Umbilical cord (tissue), 2 donors: ENCODE results near the gene SPATA18. TPM values are rescaled to one million over a fixed set of nuclear protein-coding genes. Genes with fewer than 3 reads are reported as not detected.
"Not testable (repeated sequence)": the region's sequence is repeated elsewhere in the genome, so short reads cannot be mapped to it uniquely, and the experiment has no call there.

Experiments used
- DNase-seq: peaks from one replicate; pipeline ENCODE4 v3.0.0-alpha.2; 2015; ENCODE audit warnings: low spot score
- total RNA-seq: library from RNA; depleted of rRNA; stranded (reverse); fragments of >200 nt; gene quantifications from one replicate; pipeline ENCODE4 v1.2.3, GENCODE V29; 2014; ENCODE audit warnings: low replicate concordance; ENCODE audit not compliant: insufficient read depth

SPATA18 gene
- total RNA-seq, 1 donor from 2014 or later = 2.9 TPM

- no peak for DNase-seq
These were observed 1.3 kb downstream of the SPATA18 start for GRCh38 chr4:52052475-52052780.

DNA sequence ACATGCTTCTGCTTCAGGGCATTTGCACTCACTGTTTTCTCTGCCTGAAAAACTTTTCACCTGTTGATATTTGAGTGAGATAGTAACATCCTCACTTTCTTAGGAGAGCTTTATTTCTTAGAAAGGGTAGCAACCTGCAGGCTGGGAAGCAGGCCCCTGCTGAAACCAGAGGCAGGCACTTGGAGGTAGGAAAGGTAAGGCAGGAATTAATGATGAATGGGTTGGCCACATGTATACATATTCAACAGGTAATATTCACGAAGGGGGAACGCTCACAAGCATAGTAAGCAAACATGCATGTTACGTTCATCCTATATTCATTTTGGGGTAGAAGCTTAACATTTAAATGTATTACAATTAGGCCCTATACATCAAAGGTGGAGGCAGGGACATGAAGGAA, 3.1 kb downstream of the SPATA18 start:
- no peak for DNase-seq

DNA sequence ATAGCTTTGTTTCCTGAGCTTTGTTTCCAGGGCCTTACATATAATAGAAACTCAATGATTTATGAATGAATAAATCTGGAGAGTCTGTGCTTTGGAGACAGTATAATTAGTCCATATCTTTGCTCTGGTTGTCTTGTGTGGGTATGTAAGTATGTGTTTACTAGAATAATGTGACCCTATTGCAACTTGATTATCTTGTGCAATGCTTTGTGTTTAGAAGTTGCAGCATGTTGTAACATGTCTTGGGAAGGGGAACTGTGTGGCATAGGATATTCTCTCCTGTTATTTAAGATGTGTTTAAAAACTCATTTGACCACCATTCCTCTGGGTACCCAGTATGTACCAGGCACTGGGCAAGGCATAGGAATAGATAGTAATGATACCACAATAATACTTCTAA, 6.1 kb downstream of the SPATA18 start:
- no peak for DNase-seq

DNA sequence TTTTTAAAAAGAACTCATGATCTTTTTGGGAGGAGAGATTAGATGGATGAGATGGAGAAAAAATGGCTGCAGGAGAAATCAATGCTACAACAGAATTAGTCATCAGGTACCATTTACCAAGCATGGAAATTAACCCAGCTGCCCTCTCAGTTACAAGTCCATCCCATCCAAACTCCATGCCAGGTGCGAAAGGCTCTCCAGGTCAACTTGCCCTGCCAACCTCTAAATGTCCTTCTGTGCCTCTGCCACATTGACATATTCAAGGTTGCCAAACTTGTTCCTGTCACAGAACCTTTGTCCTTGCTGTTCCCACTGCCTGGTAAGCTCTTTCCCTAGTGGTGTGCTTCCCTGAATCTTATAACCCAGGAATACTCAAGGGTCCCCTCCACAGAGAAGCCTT, 7.2 kb downstream of the SPATA18 start:
- no peak for DNase-seq

GRCh38 chr4:52059372-52059771, 8.3 kb downstream of the SPATA18 start:
- no peak for DNase-seq

DNA sequence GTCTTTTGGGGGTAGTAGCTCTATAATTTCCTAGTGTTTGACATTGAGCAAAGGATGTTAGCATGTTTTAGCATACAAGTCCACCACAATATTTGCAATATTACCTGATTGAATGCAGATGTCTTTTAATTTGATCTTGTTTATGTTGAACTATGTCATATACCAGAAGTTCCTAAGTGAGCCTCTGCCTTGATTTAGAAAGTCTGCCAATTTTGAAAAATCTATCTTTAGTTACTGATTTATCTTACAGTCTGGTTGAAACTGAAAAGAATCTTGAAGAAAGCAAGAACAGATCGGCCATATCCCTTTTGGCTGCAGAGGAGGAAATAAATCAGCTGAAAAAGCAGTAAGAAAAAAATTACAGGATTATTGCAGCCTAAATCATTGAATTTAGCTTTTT, 18.5 kb downstream of the SPATA18 start:
- peak; percentile 52 for DNase-seq

DNA sequence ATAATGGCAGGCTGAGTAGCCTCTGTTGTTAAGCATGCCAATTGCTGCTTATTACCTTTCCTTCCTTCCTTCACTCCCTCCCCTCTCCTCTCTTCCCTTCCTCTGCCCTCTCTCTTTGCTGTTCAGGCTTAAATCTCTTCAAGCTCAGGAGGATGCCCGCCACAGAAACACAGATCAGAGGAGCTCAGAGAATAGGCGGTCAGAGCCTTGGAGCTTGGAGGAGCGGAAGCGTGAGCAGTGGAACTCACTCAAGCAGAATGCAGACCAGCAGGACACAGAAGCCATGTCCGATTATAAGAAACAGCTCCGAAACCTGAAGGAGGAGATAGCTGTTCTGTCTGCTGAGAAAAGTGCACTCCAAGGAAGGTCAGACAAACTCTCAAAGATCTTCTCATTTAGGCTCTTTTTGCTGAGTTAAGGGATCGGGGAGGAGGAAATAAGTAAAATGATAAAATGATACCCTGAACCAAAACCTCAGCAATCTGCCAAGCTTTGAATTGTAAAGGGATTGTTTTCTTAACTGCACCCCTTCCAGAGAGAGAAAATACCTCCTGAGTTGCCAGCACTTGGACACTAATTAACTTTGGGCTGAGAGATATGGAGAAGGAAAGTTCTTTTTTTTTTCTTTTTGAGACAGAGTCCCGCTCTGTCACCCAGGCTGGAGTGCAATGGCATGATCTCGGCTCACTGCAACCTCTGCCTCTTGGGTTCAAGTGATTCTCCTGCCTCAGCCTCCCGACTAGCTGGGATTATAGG, 20.9 kb downstream of the SPATA18 start:
- DNase-seq = no peak

DNA sequence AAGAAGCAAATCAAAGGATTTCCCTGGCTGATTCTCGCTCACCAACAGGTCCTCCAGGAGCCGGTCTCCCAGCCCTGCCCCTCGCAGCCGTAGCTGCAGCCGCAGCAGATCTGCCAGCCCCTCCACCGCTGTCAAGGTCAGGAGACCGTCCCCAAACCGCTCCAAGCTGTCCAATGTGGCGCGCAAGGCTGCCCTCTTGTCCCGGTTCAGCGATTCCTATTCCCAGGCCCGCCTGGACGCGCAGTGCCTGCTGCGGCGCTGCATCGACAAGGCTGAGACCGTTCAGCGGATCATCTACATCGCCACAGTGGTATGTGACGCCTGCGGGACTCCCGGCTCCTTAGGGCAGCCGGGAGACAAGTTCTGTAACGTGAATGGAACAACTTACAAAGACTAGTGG, 25.6 kb downstream of the SPATA18 start:
- DNase-seq = peak; percentile 29

DNA sequence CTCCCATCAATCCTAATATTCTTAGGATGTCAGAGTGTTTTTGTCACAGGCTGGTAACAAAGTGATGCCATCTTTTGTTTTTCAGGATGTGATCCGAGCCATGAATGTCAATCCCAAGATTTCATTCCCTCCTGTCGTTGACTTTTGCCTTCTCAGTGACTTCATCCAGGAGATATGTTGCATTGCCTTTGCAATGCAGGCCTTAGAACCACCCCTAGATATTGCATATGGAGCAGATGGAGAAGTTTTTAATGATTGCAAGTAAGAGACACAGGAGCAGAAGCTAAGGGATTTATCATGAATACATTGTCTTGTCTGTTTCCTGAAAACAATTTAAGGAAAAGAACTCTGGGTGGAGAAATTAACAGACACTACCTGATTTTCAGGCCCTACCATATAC, 28.6 kb downstream of the SPATA18 start:
- no peak for DNase-seq

DNA sequence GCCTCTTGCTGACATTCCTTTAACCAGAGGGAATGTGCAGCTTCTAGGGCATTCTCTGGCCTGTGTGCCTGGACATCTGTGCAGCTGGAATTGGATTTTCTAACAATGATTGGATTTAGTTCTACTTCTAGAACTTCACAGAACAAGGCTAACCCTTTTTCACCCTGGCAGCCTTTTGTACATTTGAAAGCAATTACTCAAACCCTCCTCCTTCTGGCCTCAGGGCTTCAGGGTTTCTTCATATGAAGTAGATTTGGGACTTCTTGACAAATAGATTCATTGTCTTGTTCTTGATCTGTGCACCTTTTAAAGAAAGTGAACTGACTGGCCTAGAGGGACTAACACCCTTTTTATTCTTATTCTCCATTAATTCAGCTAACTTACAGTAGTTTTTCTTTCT, 30.1 kb downstream of the SPATA18 start:
- no peak for DNase-seq

DNA sequence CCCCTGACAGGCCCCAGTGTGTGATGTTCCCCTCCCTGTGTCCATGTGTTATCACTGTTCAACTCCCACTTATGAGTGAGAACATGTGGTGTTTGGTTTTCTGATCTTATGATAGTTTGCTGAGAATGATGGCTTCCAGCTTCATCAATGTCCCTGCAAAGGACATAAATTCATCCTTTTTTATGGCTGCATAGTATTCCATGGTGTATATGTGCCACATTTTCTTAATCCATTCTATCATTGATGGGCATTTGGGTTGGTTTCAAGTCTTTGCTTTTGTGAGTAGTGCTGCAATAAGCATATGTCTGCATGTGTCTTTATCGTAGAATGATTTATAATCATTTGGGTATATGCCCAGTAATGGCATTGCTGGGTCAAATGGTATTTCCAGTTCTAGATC, 35.3 kb downstream of the SPATA18 start:
- DNase-seq = not testable (repeated sequence)

- no peak for DNase-seq
These were observed 40.7 kb downstream of the SPATA18 start for GRCh38 chr4:52091801-52092200.

DNA sequence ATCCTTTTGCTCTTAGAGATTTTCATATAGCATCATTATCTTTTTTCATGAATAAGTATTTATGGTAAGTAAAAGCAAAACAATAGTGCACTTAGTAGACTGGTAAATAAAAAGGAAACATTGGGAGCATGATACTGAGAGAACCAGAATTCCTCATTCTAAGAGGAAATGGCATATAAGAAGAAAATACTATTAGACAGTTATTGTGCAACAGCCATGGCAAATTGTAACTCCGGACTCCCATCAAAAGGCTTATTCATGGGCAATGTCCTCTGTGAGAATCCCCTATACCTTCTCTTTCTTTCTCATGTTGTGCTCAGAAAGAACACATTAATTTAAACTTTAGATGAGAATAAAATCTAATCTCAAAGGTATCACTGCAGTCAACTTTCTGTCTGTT, 42.4 kb downstream of the SPATA18 start:
- no peak for DNase-seq

- DNase-seq = peak; percentile 21
These were observed 43.5 kb downstream of the SPATA18 start for GRCh38 chr4:52094376-52095145.

GRCh38 chr4:52095374-52095773, 44.3 kb downstream of the SPATA18 start:
- no peak for DNase-seq

GRCh38 chr4:52096048-52096447, 44.9 kb downstream of the SPATA18 start:
- DNase-seq = no peak

- DNase-seq = no peak
These were observed 47.5 kb downstream of the SPATA18 start for GRCh38 chr4:52098618-52099017.

- no peak for DNase-seq
These were observed 48.9 kb downstream of the SPATA18 start for GRCh38 chr4:52099860-52100461.

DNA sequence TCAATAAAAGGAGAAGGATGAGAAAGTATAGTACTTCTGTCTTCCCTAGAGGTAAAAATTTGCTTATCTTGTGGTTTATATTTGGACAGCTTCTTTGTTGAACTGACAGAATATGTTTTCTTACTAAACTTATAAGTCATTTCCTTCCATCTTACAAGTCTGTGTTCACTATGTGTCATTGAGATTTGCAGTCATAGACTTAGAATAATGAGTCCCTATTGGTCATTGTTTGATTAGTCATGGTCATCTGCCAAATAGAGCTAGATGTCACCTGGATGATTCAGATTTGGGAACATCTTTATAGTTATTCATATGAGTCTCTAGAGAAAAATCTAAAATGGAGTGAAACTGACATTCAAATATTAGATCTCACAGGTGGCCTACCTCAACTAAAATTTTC, 51.5 kb downstream of the SPATA18 start:
- DNase-seq = no peak

DNA sequence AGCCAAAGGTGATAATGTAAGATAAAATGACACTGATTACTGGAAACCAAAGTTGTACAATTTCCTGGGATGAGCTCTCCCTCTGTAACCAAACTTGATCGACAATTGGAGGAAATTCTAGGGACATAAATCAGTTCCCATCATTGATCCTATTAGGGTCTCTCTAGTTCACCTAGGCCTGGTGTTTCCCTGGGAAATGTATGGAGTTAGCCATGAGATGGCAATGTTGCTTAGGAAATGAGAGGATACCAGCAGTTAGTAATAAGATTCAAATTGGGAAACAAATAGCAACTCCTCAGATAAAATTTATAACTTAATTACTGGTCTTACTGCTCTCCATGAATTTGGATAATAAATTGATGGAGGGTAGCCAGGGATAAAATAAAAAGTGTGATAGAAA, 52.2 kb downstream of the SPATA18 start:
- DNase-seq = peak; percentile 21

GRCh38 chr4:52105276-52105675, 54.2 kb downstream of the SPATA18 start:
- DNase-seq = no peak

GRCh38 chr4:52106191-52106590, 55.1 kb downstream of the SPATA18 start:
- DNase-seq = peak; percentile 34

DNA sequence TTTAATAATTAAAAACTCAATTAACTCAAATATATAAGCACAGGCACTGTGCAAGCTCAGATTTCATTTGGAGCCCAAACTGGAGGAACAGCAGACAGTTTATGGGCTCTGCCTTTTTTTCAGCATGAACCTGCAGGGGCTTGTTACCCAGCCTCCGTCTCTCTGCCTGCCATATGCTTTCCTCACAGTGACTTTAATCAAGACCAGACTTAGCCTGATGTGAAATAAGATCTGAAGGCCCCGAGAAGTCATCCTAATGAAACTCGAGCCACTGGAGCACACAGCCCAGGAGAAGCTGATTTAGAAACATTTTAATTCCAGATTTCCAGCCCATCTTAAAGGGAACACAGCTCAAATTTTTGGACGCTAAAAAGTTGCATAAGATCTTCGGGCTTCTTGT, 55.6 kb downstream of the SPATA18 start:
- peak; percentile 35 for DNase-seq
